ENCODE data around the gene CD58.
A peak's percentile ranks its signal among the peaks of the same experiment; 100 is the strongest.

The CD58 gene

GRCh38 chr1:116506132-116507004 lies 64.5 kb downstream of the CD58 start:
- TF ChIP-seq CTCF (IDR thresholded peaks at IDR 0.05; ENCODE audit: low read depth, low read length): no peak
- DNase-seq (ENCODE audit: low read depth in 2 of 2): no peak

GRCh38 chr1:116504308-116505156 lies 66.3 kb downstream of the CD58 start:
- no peak for TF ChIP-seq CTCF (IDR thresholded peaks at IDR 0.05; ENCODE audit: low read depth, low read length)
- H3K4me3 ChIP-seq (replicated peaks in 1 of 2; ENCODE audit: low read depth in 2 of 2, low read length in 2 of 2): no peak overlapping the region
- peak; percentile 69 to 90 for DNase-seq (ENCODE audit: low read depth in 2 of 2)

More at GRCh38 chr1:116506132-116507004, 64.5 kb downstream of the CD58 start:
- no peak overlapping the region for H3K4me3 ChIP-seq (replicated peaks in 1 of 2; ENCODE audit: low read depth in 2 of 2, low read length in 2 of 2)

GRCh38 chr1:116503546-116504307 lies 67.1 kb downstream of the CD58 start:
- no peak for DNase-seq (ENCODE audit: low read depth in 2 of 2)
- no peak for TF ChIP-seq CTCF (IDR thresholded peaks at IDR 0.05; ENCODE audit: low read depth, low read length)
- H3K4me3 ChIP-seq (replicated peaks in 1 of 2; ENCODE audit: low read depth in 2 of 2, low read length in 2 of 2): no peak overlapping the region

GRCh38 chr1:116502671-116503314 lies 68.0 kb downstream of the CD58 start:
- TF ChIP-seq CTCF (IDR thresholded peaks at IDR 0.05; ENCODE audit: low read depth, low read length): no peak
- no peak overlapping the region for H3K4me3 ChIP-seq (replicated peaks in 1 of 2; ENCODE audit: low read depth in 2 of 2, low read length in 2 of 2)
- DNase-seq (ENCODE audit: low read depth in 2 of 2): no peak

GRCh38 chr1:116501870-116502244 lies 69.0 kb downstream of the CD58 start:
- no peak for TF ChIP-seq CTCF (IDR thresholded peaks at IDR 0.05; ENCODE audit: low read depth, low read length)
- no peak overlapping the region for H3K4me3 ChIP-seq (replicated peaks in 1 of 2; ENCODE audit: low read depth in 2 of 2, low read length in 2 of 2)
- DNase-seq (ENCODE audit: low read depth in 2 of 2): no peak
